ENCODE data around the gene CAMK2N1. TPM values are rescaled to one million over a fixed set of nuclear protein-coding genes. Genes with fewer than 3 reads are reported as not detected.

The CAMK2N1 gene
- polyA plus RNA-seq, 1 experiment, result 83.1 TPM

DNA sequence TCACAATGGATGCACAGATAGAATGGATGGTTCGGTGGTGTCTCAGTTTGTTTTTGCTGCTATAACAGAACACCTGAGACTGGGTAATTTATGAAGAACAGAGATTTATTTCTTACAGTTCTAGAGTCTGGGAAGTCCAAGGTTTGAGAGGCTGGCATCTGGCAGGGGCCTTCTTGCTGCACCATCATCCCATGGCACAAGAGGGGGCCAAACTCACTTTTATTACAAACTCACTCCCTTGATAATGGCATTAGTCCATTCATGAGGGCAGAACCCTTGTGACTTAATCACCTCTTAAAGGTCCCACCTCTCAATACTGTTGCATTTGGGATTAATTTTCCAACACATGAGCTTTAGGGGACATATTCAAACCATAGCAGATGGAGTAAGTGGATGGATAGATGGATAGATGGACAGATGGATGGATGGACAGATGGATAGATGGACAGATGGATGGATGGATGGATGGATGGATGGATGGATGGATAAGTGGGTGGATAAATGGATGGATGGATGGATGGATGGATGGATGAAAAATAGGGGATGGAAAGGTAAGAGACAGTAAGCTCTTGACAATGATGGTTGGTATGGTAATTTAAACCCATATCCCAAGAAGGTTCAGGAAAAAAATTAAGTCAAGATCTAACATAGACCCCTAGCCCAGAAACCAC lies 16.5 kb downstream of the CAMK2N1 start:
- ChIA-PET CTCF (interaction anchor here (2.5 kb wide), 1 partner anchor 25 kb away, joined by 10 read pairs; no protein-coding TSS in a partner anchor), POLR2A (no interaction called here)
- DNase-seq (ENCODE audit: low read depth, low spot score), result no peak
- H3K9me3 ChIP-seq (ENCODE audit: control insufficient read depth, insufficient read depth, low read length), result no peaks in the 10 kb centered on the region
- TF ChIP-seq, protein P1, sequence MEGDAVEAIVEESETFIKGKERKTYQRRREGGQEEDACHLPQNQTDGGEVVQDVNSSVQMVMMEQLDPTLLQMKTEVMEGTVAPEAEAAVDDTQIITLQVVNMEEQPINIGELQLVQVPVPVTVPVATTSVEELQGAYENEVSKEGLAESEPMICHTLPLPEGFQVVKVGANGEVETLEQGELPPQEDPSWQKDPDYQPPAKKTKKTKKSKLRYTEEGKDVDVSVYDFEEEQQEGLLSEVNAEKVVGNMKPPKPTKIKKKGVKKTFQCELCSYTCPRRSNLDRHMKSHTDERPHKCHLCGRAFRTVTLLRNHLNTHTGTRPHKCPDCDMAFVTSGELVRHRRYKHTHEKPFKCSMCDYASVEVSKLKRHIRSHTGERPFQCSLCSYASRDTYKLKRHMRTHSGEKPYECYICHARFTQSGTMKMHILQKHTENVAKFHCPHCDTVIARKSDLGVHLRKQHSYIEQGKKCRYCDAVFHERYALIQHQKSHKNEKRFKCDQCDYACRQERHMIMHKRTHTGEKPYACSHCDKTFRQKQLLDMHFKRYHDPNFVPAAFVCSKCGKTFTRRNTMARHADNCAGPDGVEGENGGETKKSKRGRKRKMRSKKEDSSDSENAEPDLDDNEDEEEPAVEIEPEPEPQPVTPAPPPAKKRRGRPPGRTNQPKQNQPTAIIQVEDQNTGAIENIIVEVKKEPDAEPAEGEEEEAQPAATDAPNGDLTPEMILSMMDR (IDR thresholded peaks at IDR 0.05; ENCODE audit: low read depth, low read length), result no peak
- peaks cover 34% of the 10 kb centered on the region for H3K27me3 ChIP-seq (ENCODE audit: control insufficient read depth, insufficient read depth, low read length)
- no peak overlapping the region for H3K4me3 ChIP-seq (ENCODE audit: low read depth, low read length)
- H3K27ac ChIP-seq (ENCODE audit: low read depth, low read length), result no peak overlapping the region

DNA sequence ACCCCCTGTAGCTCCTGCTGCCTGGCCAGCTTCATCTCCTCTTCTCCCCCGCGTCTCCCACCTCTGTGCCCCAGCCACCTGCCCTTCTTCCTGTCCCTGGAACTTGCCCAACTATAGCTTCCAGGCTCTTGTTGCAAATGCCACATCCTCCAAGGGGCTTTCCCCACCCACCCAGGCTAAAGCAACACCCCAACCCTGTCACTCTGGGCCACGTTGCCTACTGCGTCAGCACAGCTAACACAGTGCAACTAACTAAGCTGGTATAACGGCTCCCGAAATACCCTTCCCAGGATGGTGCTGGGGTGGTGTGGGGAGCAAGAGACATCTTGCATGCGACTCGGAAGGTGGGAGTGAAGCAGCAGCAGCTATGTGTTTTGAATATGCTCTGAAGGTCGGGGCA lies 19.7 kb downstream of the CAMK2N1 start:
- H3K27me3 ChIP-seq (ENCODE audit: control insufficient read depth, insufficient read depth, low read length), result peaks cover 51% of the 10 kb centered on the region
- no peak overlapping the region for H3K27ac ChIP-seq (ENCODE audit: low read depth, low read length)
- no peak for DNase-seq (ENCODE audit: low read depth, low spot score)
- peaks cover 5% of the 10 kb centered on the region; the same call in 1 of the 2 replicates for H3K9me3 ChIP-seq (ENCODE audit: control insufficient read depth, insufficient read depth, low read length)
- TF ChIP-seq, protein P1 (IDR thresholded peaks at IDR 0.05; ENCODE audit: low read depth, low read length), result no peak
- CTCF ChIA-PET, result interaction anchor here (1.0 to 2.6 kb wide), 3 partner anchors 28 to 254 kb away, joined by 3 to 11 read pairs (median 4); no protein-coding TSS in a partner anchor
- H3K4me3 ChIP-seq (ENCODE audit: low read depth, low read length), result no peak overlapping the region
- POLR2A ChIA-PET, result interaction anchor here (0.5 kb wide), 1 partner anchor 17 kb away, joined by 5 read pairs; no protein-coding TSS in a partner anchor

DNA sequence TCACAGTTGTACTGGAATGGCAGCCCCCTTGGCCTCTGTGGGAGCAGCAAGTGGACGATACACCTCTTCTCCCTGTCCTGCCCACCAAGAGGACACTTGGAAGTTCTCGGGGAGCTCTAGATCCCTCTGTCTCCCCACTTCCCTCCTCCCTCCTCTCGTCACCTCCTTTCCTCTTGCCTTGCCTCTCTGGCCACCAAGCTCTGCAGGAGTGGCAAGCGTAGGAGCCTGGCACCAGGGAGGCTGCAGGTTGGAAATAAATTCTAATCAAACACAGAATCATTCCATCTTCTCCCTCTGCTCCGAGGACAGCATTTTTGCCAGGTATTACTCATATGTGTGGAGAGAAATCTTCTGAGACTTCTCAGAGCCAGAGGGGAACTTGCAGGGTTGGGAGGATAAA lies 20.8 kb downstream of the CAMK2N1 start:
- H3K27me3 ChIP-seq (ENCODE audit: control insufficient read depth, insufficient read depth, low read length), result peaks cover 49% of the 10 kb centered on the region
- ChIA-PET POLR2A (interaction anchor here (0.5 kb wide), 1 partner anchor 18 kb away, joined by 3 read pairs; no protein-coding TSS in a partner anchor), CTCF (interaction anchor here (1.0 to 2.6 kb wide), 3 partner anchors 29 to 253 kb away, joined by 3 to 11 read pairs (median 4); no protein-coding TSS in a partner anchor)
- no peak overlapping the region for H3K4me3 ChIP-seq (ENCODE audit: low read depth, low read length)
- no peak for DNase-seq (ENCODE audit: low read depth, low spot score)
- peaks cover 5% of the 10 kb centered on the region; the same call in 1 of the 2 replicates for H3K9me3 ChIP-seq (ENCODE audit: control insufficient read depth, insufficient read depth, low read length)
- no peak overlapping the region for H3K27ac ChIP-seq (ENCODE audit: low read depth, low read length)
- TF ChIP-seq, protein P1 (IDR thresholded peaks at IDR 0.05; ENCODE audit: low read depth, low read length), result no peak

DNA sequence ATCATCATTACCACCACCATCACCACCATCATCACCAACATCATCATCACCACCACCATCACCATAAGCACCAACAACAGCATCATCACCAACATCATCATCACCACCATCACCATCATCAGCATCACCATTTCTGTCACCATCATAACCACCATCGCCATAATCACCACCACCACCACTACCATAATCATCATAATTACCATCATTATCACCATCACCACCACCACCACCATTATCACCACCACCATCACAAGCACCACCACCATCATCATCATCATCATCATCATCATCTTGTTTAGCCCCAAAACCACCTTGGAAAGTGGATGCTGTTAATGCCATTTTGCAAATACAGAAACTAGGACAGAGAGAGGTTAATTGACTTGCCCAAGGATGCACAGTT lies 22.5 kb downstream of the CAMK2N1 start:
- ChIA-PET POLR2A (no interaction called here), CTCF (interaction anchor here (0.9 kb wide), 1 partner anchor 30 kb away, joined by 4 read pairs; no protein-coding TSS in a partner anchor)
- TF ChIP-seq, protein P1 (IDR thresholded peaks at IDR 0.05; ENCODE audit: low read depth, low read length), result no peak
- Histone ChIP-seq H3K27ac (ENCODE audit: low read depth, low read length) (no peak overlapping the region), H3K4me3 (ENCODE audit: low read depth, low read length) (no peak overlapping the region), H3K27me3 (ENCODE audit: control insufficient read depth, insufficient read depth, low read length) (peaks cover 60% of the 10 kb centered on the region), H3K9me3 (ENCODE audit: control insufficient read depth, insufficient read depth, low read length) (peaks cover 5% of the 10 kb centered on the region; the same call in 1 of the 2 replicates)
- no peak for DNase-seq (ENCODE audit: low read depth, low spot score)

DNA sequence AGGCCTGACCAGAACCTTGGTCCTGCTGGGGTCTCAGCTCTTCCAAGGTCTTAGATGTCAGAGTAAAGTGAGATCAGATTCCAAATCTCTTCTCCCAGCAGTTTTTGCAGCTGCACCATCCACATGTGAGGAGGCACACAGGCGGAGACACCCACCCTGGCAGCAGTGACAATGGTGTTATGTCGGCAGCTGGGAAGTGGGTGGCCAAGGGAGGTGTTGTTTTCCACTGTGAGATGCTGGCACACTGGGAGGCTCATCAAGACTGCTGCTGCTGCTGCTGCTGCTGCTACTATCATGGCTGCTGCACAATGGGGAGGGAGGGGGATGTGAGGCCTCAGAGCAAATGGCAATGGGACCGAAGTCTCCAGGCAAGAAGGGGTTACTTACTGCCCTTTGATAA lies 23.6 kb downstream of the CAMK2N1 start:
- Histone ChIP-seq H3K27ac (ENCODE audit: low read depth, low read length) (no peak overlapping the region), H3K9me3 (ENCODE audit: control insufficient read depth, insufficient read depth, low read length) (peaks cover 5% of the 10 kb centered on the region; the same call in 1 of the 2 replicates), H3K27me3 (ENCODE audit: control insufficient read depth, insufficient read depth, low read length) (peaks cover 57% of the 10 kb centered on the region), H3K4me3 (ENCODE audit: low read depth, low read length) (no peak overlapping the region)
- CTCF ChIA-PET, result interaction anchor here (1.0 to 1.5 kb wide), 2 partner anchors 32 to 250 kb away, joined by 3 to 8 read pairs; no protein-coding TSS in a partner anchor
- POLR2A ChIA-PET, result interaction anchor here (1.2 kb wide), 1 partner anchor 24 kb away, joined by 4 read pairs; the partner anchor contains the start of gene CAMK2N1
- TF ChIP-seq, protein P1 (IDR thresholded peaks at IDR 0.05; ENCODE audit: low read depth, low read length), result no peak
- DNase-seq (ENCODE audit: low read depth, low spot score), result no peak

Measured in AG04450 (cell line).